Measurements from ENCODE around the gene ZNF266.
A peak's percentile ranks its signal among the peaks of the same experiment; 100 is the strongest.

Gene ZNF266

DNA sequence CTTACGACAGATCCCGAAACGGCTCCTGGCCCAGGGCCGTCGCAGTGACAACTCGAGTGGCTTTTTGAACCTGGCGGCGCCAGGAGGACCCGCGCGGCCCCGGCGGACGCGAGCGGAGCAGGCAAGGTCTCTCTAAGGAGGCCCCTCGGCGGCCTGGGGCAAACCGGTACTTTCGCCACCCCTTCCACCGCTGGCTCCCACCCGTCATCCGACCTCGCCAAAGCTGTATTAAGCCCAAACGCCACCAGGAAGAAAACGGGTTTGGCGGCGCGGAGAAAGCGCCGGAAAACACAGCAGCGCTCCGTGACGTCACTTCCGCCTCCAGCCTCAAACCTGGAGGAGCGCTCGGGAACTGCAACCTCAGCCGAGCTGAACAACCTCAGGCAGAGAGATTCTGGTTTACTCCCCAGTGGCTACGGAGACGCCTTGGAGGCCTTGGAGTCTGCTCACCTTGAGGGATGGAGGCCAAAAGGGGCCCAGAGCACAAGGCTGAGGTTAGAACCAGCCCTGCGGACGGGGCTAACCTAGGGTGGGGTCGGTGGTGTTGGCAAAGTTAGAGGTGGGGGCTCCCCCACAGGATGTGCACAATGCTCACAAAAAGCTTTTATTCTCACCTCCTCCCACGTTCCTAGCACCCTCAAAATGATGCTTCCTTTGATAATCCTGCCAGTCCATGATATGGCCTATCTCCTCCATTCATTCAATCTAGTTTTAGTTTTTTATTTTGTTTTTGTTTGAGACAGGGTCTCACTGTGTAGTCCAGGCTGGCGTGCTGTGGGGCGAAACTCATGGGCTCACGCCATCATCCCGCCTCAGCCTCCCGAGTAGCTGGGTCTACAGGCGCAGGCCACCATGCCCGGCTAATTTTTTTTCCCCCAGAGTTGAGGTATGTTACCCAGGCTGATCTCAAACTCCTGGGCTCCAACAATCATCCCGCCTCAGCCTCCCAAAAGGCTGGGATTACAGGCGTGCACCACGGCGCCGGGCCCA lies at the start of gene ZNF266:
TSS of gene ZNF266 (minus strand) at position 295 of the 990 bp plus-strand sequence. CDS start 15,484 bp downstream, outside the sequence.
- DNase-seq = peak; percentile 91

DNA sequence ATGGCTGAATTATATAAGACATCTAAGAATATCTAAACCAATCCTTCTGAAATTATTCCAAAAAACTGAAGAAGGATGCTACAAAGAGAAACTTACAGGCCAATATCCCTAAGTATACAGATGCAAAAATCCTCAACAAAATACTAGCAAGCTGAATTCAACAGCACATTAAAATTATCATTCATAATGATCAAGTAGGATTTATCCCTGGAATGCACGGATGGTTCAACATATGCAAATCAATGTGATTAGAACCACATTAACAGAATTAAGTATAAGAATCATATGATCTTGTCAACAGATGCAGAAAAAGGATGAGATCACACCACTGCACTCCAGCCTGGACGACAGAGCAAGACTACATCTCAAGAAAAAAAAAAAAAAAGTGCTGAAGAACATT lies 49.8 kb upstream of the ZNF266 start:
- no peak for DNase-seq

DNA sequence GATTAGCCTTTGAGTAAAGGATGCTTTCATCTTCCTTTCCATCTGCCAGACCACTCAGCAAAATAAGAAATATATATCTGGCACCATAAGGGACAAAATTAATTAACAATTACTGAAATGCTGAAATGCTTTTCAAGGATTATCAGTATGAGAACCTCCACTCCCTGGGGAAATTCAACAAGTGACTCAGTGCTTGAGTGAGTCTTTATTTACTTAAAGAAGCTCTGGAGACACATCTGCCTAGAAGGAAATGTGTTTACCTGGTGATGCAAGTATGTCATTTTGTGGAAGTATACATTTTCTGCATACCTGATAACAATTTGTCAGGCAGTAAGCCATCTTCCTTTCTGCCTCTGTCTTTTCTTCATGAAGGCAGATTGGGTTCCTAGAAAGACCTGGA lies 39.6 kb upstream of the ZNF266 start:
- DNase-seq = no peak

DNA sequence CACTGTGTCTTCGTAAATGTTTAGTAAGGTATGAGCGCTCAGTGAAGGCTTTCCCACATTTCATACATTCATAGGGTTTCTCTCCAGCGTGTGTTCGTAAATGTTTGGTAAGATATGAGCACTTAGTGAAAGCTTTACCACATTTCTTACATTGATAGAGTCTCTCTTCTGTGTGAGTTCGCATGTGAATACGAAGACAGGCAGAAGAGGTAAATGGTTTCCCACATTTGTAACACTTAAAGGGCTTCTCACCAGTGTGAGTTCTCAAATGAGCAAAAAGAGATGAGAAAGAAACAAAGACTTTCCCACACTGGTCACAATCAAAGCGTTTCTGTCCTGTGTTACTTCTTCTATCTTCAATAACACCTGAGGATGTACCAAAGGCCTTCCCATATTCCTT lies 31.8 kb upstream of the ZNF266 start:
- DNase-seq = no peak

DNA sequence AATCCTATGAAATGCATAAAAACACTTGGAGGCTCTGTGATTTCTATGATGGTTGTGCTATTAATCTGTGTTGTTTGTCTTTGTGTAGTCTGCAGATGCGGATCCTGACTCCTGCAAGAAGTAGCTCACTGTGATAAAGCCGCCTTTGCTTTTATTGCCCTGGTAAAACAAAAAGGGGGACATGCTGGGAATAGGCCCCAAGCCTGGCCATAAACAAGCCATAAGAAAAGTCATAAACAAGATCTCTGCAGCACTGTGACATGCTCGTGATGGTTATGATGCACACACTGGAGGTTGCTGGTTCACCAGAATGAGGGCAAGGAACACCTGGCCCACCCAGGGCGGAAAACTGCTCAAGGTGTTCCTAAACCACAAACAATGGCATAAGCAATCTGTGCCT lies 26.6 kb upstream of the ZNF266 start:
- DNase-seq = no peak

DNA sequence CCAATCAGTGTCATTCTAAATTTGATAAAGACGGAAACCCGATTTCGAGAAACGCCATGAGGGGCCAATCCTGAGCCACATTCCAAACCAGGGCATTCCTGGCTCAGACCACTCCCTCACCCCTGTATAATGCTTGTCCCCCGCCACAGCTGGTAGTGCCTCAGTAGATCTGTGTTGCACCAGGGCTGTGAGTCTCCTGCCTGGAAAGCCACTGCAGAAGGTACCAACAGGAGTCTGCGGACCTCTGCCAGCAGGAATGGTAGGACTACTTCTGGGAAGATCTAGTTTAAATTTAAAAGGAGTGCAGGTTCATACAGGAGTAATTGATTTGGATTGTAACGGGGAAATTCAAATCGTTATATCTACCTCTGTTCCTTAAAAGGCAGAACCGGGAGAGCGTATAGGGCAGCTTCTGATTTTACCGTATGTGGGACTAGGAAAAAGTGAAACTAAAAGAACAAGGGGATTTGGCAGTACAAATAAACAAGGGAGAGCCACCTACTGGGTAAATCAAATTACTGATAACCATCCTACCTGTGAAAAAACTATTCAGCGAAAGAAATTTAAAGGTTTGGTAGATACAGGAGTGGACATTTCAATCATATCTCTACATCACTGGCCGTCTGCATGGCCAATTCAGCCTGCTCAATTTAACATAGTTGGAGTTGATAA lies 20.8 kb upstream of the ZNF266 start:
- no peak for DNase-seq

DNA sequence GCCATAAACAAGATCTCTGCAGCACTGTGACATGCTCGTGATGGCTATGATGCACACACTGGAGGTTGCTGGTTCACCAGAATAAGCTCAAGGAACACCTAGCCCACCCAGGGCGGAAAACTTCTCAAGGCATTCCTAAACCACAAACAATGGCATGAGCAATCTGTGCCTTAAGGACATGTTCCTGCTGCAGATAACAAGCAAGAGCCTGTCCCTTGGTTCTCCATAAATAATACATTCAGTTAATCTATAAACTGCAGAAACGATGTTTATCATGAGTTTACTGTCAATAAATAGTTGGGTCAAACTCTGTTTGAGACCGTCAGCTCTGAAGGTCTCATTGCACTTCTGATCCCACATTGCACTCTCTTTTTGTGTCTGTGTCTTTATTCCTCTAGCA lies 18.6 kb upstream of the ZNF266 start:
- DNase-seq = no peak

DNA sequence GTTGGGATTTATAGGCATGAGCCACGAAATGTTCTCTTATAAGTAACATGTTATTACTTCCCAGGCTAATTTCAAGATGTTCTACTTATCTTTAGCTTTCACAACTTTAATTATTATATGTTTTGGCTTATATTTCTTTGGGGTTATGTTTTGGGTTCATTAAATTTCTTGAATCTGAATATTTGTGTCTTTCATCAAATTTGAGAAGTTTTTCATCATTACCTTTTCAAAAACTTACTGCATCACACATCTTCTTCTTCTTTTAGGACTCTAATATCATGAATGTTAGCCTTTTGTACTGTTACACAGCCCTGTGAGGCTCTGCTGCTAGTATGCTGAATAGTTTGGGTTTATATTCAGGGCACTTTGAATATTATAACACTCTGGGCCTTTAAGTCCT lies 9.7 kb upstream of the ZNF266 start:
- no peak for DNase-seq

DNA sequence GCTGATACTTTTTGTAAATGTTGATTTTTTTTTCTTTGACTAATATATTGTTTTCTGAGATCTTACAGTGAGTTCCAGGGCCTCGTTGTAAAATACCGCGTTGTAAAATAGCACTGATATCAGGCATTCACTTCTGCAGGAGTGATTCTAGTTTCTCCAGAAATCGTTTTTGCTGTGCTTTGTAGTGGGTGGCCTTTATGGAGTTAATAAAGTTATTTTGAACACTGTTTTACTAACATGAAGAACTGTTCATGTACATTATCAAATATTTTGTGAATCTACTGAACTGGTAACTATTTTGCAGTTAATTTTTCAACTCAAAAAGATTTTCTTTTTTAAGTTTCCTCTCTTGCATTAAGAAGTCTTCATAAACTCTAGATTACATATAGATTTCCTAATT lies 985 bp upstream of the ZNF266 start:
- no peak for DNase-seq

DNA sequence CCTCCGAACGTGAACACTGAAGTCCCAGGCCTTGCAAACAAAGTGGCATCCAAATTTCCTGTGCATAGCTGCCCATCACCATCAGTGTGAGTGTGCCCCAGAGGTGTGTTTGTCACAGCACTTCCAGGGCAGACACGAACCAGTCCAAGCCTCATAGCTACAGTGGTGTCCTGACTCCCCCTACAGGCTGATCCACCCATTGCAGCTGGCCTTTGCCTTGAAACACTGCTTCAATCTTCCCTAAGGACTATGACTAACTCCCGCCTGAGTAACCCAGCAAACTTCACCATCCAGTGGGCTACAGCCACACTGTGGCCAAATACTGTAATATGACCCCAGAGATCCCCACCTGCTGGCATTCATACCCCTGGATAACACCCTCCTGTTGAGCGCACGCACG lies 3.9 kb downstream of the ZNF266 start:
- no peak for DNase-seq

DNA sequence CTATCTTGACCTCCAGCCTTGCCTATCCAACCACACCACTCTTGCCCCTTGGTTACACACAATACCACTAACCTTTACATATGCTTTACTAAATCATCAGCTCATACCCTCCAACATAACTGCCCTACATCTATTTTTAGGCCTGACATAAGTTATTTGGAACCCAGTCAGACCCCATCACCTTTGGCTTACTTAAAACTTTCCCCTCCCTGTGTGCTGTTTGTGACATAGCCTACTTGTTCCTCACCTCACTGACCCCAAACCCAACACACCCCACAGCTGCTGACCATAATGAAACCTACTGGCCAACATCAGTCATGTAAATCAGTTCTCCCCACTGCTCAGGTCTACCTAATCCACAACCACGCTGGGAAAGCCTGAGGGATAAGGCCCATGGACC lies 4.9 kb downstream of the ZNF266 start:
- no peak for DNase-seq

DNA sequence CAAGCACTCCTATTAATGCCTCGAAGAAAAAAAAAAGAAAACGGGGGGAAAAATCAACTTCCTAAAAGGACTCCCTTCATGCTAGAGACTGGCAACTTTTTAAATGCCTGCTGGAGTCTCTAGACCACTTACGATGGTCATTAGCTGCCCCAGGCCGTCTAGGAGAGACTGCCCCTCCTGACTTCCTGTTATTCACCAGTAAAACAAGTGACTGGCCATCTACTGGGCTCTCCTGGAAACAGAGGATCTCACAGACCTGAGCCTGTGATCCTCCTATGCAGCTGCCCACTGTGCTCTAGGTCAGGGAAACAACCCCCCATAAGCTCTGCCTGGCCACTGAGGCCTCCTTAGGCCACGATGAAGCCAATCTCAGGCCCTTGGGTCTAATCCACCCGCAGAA lies 7.4 kb downstream of the ZNF266 start:
- no peak for DNase-seq

DNA sequence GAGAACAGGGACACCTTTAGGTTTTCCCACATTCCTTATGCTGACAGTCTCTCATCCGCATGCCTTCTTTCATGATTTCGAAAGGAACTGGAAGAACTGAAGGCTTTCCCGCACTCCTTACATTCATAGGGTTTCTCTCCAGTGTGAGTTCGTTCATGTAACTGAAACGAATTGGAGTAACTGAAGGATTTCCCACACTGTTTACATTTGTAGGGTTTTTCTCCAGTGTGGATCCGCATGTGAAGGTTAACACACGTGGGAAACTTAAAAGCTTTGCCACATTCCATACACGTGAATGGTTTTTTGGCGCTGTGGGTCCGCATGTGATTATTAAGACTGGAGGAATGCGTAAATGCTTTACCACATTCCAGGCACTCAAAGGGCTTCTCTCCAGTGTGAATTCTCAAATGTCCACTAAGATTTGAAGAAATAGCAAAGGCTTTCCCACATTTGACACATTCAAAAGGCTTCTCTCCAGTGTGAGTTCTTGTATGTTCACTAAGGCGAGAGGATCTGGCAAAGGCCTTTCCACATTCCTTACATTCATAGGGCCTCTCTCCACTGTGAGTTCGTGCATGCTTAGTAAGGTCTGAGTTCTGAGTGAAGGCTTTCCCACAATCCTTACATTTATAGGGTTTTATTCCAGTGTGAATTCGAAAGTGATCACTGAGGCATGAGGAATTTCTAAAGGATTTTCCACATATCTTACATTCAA lies 22.0 kb downstream of the ZNF266 start:
- no peak for DNase-seq

DNA sequence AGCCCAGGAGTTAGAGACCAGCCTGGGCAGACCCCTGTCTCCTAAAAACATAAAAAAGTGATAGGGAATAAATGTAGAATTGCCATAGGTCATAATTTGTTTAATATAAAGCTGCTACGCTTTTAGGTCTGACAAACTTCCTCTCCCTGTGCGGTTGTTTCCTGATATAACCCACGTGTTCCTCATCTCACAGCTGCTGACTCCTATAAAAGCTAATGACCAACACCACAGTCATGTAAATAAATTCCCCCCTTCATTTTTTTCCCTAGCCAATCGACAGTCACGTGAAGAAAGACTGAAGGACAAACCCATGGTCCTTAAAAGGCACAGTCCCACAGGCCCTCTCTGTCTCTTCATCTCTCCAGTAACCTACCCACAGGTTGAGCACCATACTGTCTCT lies 27.5 kb downstream of the ZNF266 start:
- DNase-seq = no peak

DNA sequence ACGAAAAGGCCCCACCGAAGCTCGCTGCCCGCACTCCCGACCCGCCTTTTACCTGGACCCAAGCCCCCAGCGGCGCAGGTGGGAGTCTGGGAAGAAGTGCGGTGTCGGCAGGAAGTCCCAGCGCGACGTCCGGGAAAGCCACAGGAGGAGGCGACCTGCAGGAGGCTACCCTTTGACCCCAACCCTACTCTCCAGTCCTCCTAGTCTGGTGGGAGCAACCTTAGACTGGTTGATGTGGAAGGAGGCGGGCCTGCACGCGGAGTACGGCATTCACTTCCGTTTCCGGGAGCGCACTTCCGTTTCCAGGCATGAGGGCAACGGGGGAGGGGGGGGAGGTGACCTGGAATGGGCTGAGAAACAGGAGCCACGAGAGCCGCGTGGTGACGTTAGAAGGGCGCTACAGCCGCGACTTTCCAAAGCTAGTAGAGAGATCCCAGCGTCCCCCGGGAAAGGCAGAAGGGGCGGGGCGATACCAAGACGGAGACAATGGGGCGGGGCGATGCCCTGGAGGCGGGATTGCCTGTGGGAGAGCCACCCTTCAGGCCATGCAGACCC lies 28.5 kb downstream of the ZNF266 start:
- DNase-seq = no peak

DNA sequence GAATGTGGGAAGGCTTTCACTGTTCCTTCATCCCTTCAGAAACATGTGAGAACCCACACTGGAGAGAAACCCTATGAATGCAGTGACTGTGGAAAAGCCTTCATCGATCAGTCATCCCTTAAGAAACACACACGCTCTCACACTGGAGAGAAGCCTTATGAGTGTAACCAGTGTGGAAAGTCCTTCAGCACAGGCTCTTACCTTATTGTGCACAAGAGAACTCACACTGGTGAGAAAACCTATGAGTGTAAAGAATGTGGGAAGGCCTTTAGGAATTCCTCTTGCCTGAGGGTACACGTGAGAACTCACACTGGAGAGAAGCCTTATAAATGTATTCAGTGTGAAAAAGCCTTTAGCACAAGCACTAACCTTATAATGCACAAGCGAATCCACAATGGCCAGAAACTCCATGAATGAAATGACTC lies 54.0 kb downstream of the ZNF266 start:
- DNase-seq = no peak

DNA sequence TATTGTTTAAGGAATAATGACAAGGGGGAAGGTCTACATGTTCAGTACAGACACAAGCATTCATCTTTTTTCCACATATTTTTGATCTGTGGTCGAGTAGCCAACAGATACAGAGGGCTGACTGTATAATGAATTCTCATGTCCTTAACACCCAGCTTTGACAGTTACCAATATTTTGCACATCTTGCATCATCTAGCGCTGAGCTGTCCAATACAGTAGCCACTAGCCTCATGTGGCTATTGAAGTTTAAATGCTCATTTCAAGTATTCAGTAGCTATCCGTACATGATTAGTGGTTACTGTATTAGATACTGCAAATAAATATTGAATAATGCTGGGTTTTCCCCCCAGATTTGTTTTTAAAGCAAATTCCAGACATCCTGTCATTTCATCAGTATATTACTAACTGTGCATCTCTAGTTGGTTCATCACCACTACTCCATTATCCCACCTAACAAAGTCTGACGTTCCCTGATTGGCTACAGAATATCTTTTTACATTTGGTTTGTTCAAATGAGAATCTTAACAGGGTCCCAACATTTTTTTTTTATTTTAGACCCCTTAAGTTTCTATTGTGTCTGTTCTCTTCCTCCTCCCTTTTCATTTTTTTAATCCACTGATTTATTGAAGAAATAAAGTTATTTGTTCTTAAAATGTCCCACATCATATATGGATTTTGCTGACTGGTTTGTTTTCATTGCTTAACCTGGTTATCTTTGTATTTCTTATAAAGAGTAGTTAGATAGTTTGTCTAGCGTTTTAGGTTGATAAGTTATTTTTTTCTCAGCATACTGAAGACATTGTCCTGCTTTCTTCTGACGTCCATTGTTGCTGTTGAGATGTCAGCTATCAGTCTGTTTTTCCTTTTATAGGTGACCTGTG lies 64.4 kb downstream of the ZNF266 start:
- no peak for DNase-seq

DNA sequence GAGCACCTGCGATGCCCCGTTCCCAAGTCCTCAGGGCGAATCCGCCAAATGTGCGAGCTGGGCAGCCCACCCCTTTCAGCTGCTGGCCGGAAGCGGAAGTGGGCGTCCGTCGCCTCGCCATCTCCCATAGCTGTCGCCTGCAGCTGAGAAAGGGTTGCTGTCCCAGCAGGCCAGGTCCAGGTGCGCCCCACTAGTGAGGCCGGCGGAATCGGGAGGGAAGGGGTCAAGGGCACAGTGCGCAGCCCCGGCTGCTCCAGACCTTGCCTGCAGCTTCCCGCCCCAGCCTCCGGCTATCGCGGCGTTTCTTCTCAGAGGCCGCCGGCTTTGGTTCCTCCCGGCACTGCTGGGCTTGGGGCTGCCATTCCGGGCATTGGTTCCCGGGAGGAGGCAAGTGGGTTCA lies 72.5 kb downstream of the ZNF266 start, which contains the start of gene ZNF177:
TSS of gene ZNF177 (plus strand) at position 109 of the 400 bp plus-strand sequence. CDS start 15,299 bp downstream, outside the sequence.
- DNase-seq = no peak
